Cardiac fibroblast (primary cell): Measurements from ENCODE around the gene LHX4.

Source experiments
- DNase-seq, 2 donors: peaks; one replicate each; pipeline versions ENCODE4 v3.0.0 to v3.0.0-alpha.2; 2010; ENCODE audit warnings: low read depth in 2 of 2
- H3K4me3 ChIP-seq, 2 donors: replicated peaks in 1 of 2; 1 replicate in 1 of 2; 2 replicates in 1 of 2; pipeline ENCODE4 v1.5.1; 2011; ENCODE audit warnings: low read depth in 2 of 2, low read length in 2 of 2, mild to moderate bottlenecking in 2 of 2, moderate library complexity in 1 of 2
- TF ChIP-seq, protein P1 (sequence below): IDR thresholded peaks from one replicate; pipeline ENCODE4 v1.5.1; 2011; ENCODE audit warnings: low read depth, mild to moderate bottlenecking, low read length, inconsistent platforms

LHX4 gene

DNA sequence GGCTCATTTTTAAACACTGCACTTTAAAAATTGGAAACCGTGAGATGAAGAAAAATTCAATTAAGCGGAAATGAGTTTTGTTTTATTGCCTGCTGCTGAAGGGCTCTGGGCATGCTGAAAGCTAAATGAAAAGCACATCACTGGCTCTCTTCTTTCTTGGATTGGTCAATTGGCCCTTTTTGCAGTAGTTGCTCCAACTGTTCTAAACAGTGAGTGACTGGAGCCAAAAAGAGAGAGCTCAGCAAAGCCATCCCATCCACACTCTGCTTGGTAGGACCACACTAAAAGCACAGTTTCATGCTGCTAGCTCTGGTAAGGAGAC is 48.1 kb downstream of the LHX4 start:
- DNase-seq = no peak
- H3K4me3 ChIP-seq = no peak overlapping the region
- TF ChIP-seq, protein P1, sequence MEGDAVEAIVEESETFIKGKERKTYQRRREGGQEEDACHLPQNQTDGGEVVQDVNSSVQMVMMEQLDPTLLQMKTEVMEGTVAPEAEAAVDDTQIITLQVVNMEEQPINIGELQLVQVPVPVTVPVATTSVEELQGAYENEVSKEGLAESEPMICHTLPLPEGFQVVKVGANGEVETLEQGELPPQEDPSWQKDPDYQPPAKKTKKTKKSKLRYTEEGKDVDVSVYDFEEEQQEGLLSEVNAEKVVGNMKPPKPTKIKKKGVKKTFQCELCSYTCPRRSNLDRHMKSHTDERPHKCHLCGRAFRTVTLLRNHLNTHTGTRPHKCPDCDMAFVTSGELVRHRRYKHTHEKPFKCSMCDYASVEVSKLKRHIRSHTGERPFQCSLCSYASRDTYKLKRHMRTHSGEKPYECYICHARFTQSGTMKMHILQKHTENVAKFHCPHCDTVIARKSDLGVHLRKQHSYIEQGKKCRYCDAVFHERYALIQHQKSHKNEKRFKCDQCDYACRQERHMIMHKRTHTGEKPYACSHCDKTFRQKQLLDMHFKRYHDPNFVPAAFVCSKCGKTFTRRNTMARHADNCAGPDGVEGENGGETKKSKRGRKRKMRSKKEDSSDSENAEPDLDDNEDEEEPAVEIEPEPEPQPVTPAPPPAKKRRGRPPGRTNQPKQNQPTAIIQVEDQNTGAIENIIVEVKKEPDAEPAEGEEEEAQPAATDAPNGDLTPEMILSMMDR = no peak

DNA sequence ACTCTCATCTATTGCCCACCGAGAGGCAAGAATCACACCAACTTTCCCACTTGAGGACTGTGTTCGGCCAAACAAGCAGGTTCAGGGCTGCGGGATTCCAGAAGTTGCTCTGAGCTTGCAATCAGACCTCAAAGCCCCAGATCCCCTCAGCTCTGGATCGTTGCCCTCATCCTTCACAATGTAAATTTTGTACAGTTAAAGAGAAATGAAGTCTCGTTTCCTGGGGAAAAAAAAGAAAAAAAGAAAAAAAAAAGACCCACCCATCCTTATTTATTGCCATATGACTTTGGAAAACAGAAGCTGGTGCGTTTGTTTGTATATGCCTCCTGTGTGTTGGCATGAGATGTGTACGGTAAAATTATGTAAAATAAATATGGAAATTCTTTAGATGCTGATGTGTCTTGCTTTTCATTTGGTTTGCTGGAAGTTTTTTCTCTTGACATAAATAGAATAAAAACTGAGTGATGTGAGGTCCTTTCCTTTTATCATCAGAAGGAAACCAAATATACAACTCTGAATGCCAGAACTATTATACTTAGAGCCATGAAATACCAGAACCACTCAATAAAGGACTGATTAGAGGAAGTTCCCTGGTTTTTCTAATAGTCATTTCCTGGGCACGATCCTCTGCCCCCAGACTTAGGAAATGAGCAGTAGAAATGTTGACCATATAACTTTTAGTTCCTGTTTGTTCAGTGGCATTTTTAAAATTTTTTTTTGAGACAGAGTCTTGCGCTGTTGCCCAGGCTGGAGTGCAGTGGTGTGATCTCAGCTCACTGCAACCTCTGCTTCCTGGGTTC is 48.7 kb downstream of the LHX4 start:
- TF ChIP-seq, protein P1 = no peak
- no peak for DNase-seq
- no peak overlapping the region for H3K4me3 ChIP-seq

DNA sequence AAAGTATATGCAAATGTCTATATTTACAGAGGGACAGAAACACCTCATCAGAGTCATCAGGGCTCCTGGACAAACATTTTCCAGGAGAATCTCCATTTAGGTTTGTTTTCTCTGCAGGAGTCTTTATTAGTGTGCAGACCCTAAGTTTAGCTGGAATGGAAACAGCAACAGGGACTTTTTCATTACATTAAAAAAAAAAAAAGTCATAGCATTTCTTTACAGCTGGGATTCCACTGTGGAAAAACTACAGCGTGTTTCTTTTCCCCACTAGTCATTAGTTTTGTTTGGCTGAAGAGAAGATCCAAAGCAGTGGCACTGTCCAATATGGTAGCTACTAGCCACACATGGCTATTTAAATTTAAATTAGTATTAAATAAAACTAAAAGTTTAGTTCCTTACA is 49.6 kb downstream of the LHX4 start:
- DNase-seq = no peak
- H3K4me3 ChIP-seq = no peak overlapping the region
- TF ChIP-seq, protein P1 = no peak

DNA sequence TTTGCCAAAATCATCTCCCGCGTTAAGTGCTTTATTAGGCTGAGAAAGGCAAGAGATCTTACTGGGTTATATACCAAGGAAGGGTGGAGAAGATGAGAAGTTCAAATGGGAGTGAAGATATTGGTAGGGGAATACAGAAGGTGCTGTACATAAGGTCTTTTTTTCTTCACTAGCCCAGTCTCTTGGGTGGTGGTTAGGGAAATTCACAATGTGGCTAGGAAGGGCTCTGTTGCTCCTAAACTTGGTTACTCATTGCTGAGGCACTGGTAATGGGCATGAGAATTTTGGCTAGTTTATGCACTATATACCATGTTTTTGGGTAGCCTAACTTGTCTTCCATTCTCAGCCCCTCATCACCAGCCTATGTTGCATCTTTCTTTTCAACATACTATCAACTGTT is 50.6 kb downstream of the LHX4 start:
- no peak overlapping the region for H3K4me3 ChIP-seq
- TF ChIP-seq, protein P1 = no peak
- no peak for DNase-seq

DNA sequence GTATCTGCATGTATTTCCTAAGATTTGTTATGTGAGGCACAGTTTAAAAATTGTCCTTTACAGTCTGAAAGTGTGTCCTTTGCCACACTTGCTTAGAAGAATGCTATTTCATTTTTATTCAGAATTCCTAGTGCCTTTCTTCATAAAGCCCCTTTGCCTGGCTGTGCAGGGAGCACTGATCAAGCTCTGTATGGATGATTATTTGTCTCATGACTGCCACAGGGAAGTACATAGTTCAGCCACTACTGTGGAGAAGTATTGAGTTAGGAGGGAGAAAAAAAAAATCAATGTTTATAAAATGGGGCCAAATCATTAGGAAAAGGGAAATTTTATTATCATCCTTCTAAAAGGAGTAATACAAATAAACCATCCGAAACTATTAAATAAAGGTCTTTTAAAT is 51.4 kb downstream of the LHX4 start:
- TF ChIP-seq, protein P1 = no peak
- DNase-seq = no peak

DNA sequence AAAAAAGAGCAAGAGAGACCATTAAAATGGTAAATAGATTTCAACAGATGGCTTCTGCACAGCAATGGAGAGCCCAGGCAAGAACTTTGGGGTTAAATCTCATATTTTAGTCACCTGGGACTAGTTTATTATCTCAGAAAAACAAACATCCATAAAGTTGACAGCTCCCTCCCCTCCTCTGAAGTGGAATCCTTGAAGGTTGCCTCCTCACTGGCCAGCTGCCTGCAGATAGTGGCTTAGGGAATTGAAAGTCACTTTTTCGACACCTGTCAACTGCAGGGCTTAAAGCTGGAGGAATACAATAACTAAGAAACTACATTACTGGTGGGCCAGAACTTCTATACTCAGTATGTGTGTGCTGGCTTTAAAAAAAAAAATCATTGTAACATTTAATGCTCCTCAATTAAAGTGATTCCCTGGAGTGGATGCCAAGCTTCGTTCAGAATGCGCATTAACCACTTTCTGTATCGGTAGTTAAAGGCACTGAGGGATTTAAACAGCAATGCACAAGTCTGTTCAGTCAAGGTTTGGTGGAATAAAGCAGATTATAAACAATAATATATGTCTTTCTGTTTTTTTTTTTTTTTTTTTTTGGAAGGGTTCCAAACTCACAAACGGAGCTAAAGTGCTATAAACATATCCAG is 52.5 kb downstream of the LHX4 start:
- no peak for DNase-seq
- H3K4me3 ChIP-seq = no peak overlapping the region
- TF ChIP-seq, protein P1 = no peak

More for the DNA sequence above, 51.4 kb downstream of the LHX4 start:
- no peak overlapping the region for H3K4me3 ChIP-seq
